Left forelimb (tissue), 1 donor: ENCODE data around the gene PSAT1.

Experiments used
- DNase-seq: peaks from one replicate; pipeline ENCODE4 v3.0.0-alpha.2; 2018; ENCODE audit warnings: low spot score

PSAT1 gene

GRCh38 chr9:78316166-78316892 lies 19.4 kb downstream of the PSAT1 start:
- no peak for DNase-seq

- DNase-seq: no peak
Measured at GRCh38 chr9:78319197-78320029, 22.5 kb downstream of the PSAT1 start.

GRCh38 chr9:78320030-78320693 lies 23.2 kb downstream of the PSAT1 start:
- DNase-seq: no peak

GRCh38 chr9:78320875-78321496 lies 24.1 kb downstream of the PSAT1 start:
- DNase-seq: no peak

GRCh38 chr9:78321505-78321904 lies 24.6 kb downstream of the PSAT1 start:
- DNase-seq: no peak

GRCh38 chr9:78324068-78324650 lies 27.2 kb downstream of the PSAT1 start:
- DNase-seq: no peak

- no peak for DNase-seq
Measured at GRCh38 chr9:78324682-78325081, 27.8 kb downstream of the PSAT1 start.

- DNase-seq: no peak
Measured at GRCh38 chr9:78325343-78325742, 28.4 kb downstream of the PSAT1 start.

GRCh38 chr9:78325846-78326360 lies 29.0 kb downstream of the PSAT1 start:
- DNase-seq: no peak

- no peak for DNase-seq
Measured at GRCh38 chr9:78326564-78326963, 29.6 kb downstream of the PSAT1 start.

GRCh38 chr9:78332381-78332780 lies 35.5 kb downstream of the PSAT1 start:
- no peak for DNase-seq

- no peak for DNase-seq
Measured at GRCh38 chr9:78348848-78349247, 51.9 kb downstream of the PSAT1 start.

GRCh38 chr9:78351816-78352215 lies 54.9 kb downstream of the PSAT1 start:
- DNase-seq: no peak

- DNase-seq: no peak
Measured at GRCh38 chr9:78354324-78354973, 57.5 kb downstream of the PSAT1 start.

GRCh38 chr9:78354989-78355388 lies 58.1 kb downstream of the PSAT1 start:
- no peak for DNase-seq

GRCh38 chr9:78356634-78357033 lies 59.7 kb downstream of the PSAT1 start:
- DNase-seq: no peak

GRCh38 chr9:78357165-78357873 lies 60.4 kb downstream of the PSAT1 start:
- DNase-seq: no peak

- DNase-seq: no peak
Measured at GRCh38 chr9:78358329-78359051, 61.6 kb downstream of the PSAT1 start.

- DNase-seq: no peak
Measured at GRCh38 chr9:78363221-78363620, 66.3 kb downstream of the PSAT1 start.
